Mesendoderm (in vitro differentiated cells): ENCODE data around the gene WNT16.

Experiments used
- DNase-seq: peaks from one replicate; pipeline ENCODE4 v3.0.0; 2013
- H2AK5ac ChIP-seq: 2 replicates; pipeline ENCODE4 v1.6.1; 2013; ENCODE audit warnings: low read length, inconsistent platforms
- H2BK120ac ChIP-seq: 2 replicates; pipeline ENCODE4 v1.6.1; 2013; ENCODE audit warnings: low read depth, mild to moderate bottlenecking, low read length, moderate library complexity, mixed read lengths
- H2BK15ac ChIP-seq: replicated peaks from 2 replicates; pipeline ENCODE4 v1.6.1; 2013; ENCODE audit warnings: low read depth, mild to moderate bottlenecking, moderate library complexity
- H2BK5ac ChIP-seq: 2 replicates; pipeline ENCODE4 v1.6.1; 2013; ENCODE audit warnings: low read length, inconsistent platforms
- H3K18ac ChIP-seq: 2 replicates; pipeline ENCODE4 v1.6.1; 2013; ENCODE audit warnings: mild to moderate bottlenecking, low read length, mixed read lengths
- H3K23ac ChIP-seq: one replicate; pipeline ENCODE4 v1.6.1; 2013; ENCODE audit warnings: low read length
- H3K27ac ChIP-seq: 2 replicates; pipeline ENCODE4 v1.5.1; 2013; ENCODE audit warnings: low read depth, mild to moderate bottlenecking, inconsistent platforms, low read length, moderate library complexity
- H3K27me3 ChIP-seq: 2 replicates; pipeline ENCODE4 v1.6.1; 2013; ENCODE audit warnings: low read length, control low read depth, mild to moderate bottlenecking, inconsistent platforms; ENCODE audit not compliant: insufficient read depth, poor library complexity
- H3K36me3 ChIP-seq: 2 replicates; pipeline ENCODE4 v1.6.1; 2013; ENCODE audit warnings: low read length, inconsistent platforms; ENCODE audit not compliant: control insufficient read depth, insufficient read depth
- H3K4ac ChIP-seq: one replicate; pipeline ENCODE4 v1.6.1; 2013; ENCODE audit warnings: low read depth, mild to moderate bottlenecking, low read length, moderate library complexity
- H3K4me1 ChIP-seq: 2 replicates; pipeline ENCODE4 v1.6.1; 2013; ENCODE audit warnings: low read depth, low read length, inconsistent platforms; ENCODE audit not compliant: control insufficient read depth
- H3K4me2 ChIP-seq: 2 replicates; pipeline ENCODE4 v1.6.1; 2013; ENCODE audit warnings: low read length
- H3K4me3 ChIP-seq: 2 replicates; pipeline ENCODE4 v1.5.1; 2013; ENCODE audit warnings: mild to moderate bottlenecking, low read length
- H3K56ac ChIP-seq: one replicate; pipeline ENCODE4 v1.6.1; 2013; ENCODE audit warnings: low read length
- H3K79me1 ChIP-seq: 2 replicates; pipeline ENCODE4 v1.6.1; 2013; ENCODE audit warnings: low read length, inconsistent platforms
- H3K79me2 ChIP-seq: 2 replicates; pipeline ENCODE4 v1.6.1; 2013; ENCODE audit warnings: mild to moderate bottlenecking, low read length; ENCODE audit not compliant: control insufficient read depth, insufficient read depth
- H3K9ac ChIP-seq: 2 replicates; pipeline ENCODE4 v1.6.1; 2013; ENCODE audit warnings: low read length, inconsistent platforms
- H4K5ac ChIP-seq: one replicate; pipeline ENCODE4 v1.6.1; 2013; ENCODE audit warnings: low read length
- H4K8ac ChIP-seq: one replicate; pipeline ENCODE4 v1.6.1; 2013; ENCODE audit warnings: low read depth, mild to moderate bottlenecking, control low read depth, low read length, moderate library complexity
- WGBS: extraction: QIAGEN DNeasy Blood & Tissue Kit; methylation state at CpG from one replicate; pipeline ENCODE4 v1.1.7; 2013; ENCODE audit warnings: low lambda C conversion rate, missing lambda C conversion rate; ENCODE audit not compliant: insufficient coverage; ENCODE audit errors: extremely low coverage; 5-methylcytosine and 5-hydroxymethylcytosine counted together

WNT16 gene

DNA sequence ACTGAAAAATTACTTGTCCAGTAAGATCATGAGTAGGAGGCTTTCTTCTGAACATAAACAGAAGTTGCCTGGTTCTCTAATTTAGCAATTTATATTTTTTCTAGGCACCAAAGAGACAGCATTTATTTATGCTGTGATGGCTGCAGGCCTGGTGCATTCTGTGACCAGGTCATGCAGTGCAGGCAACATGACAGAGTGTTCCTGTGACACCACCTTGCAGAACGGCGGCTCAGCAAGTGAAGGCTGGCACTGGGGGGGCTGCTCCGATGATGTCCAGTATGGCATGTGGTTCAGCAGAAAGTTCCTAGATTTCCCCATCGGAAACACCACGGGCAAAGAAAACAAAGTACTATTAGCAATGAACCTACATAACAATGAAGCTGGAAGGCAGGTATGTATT is 2.8 kb downstream of the WNT16 start:
- Histone ChIP-seq H2AK5ac (no peak overlapping the region), H2BK5ac (no peak overlapping the region), H4K8ac (no peak overlapping the region), H2BK15ac (no peak overlapping the region), H3K79me1 (no peaks in the 10 kb centered on the region), H3K4me2 (no peak overlapping the region), H3K36me3 (no peaks in the 10 kb centered on the region), H3K4me1 (no peaks in the 10 kb centered on the region), H3K27ac (no peak overlapping the region), H3K23ac (no peak overlapping the region), H2BK120ac (no peak overlapping the region), H3K9ac (no peak overlapping the region), H3K79me2 (no peaks in the 10 kb centered on the region), H3K18ac (no peak overlapping the region), H3K56ac (no peak overlapping the region), H3K4ac (no peak overlapping the region), H4K5ac (no peak overlapping the region), H3K27me3 (peaks cover 15% of the 10 kb centered on the region), H3K4me3 (no peak overlapping the region)
- no CpG with 5 or more reads among the region's 5 CpGs for WGBS
- DNase-seq, result no peak

DNA sequence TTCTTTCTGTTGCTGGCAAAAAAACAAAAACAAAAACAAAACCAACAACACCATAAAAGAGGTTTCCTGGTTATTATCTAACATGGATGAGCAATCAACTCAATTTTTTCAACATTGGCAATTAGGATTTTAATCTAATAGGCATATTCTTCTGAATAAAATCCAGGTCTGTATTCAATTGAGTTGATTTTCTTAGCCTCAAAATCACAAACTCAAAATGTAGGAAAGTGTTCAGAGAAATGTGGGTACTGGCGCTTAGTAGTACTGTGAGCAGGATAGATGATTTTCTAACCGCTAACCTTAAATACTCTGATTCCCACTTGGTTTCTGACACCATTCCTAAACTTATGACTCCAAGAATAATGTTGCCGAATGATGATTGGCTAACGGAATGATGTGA is 5.6 kb downstream of the WNT16 start:
- Histone ChIP-seq H4K5ac (no peak overlapping the region), H2BK120ac (no peak overlapping the region), H3K79me2 (no peaks in the 10 kb centered on the region), H3K9ac (no peak overlapping the region), H2BK15ac (no peak overlapping the region), H3K4me2 (no peak overlapping the region), H4K8ac (no peak overlapping the region), H3K4me3 (no peak overlapping the region), H3K36me3 (no peaks in the 10 kb centered on the region), H3K56ac (no peak overlapping the region), H3K4me1 (no peaks in the 10 kb centered on the region), H2BK5ac (no peak overlapping the region), H3K27ac (no peak overlapping the region), H3K23ac (no peak overlapping the region), H3K27me3 (peaks cover 8% of the 10 kb centered on the region), H3K79me1 (no peaks in the 10 kb centered on the region), H3K4ac (no peak overlapping the region), H2AK5ac (no peak overlapping the region), H3K18ac (no peak overlapping the region)
- no CpG with 5 or more reads among the region's 4 CpGs for WGBS
- no peak for DNase-seq

DNA sequence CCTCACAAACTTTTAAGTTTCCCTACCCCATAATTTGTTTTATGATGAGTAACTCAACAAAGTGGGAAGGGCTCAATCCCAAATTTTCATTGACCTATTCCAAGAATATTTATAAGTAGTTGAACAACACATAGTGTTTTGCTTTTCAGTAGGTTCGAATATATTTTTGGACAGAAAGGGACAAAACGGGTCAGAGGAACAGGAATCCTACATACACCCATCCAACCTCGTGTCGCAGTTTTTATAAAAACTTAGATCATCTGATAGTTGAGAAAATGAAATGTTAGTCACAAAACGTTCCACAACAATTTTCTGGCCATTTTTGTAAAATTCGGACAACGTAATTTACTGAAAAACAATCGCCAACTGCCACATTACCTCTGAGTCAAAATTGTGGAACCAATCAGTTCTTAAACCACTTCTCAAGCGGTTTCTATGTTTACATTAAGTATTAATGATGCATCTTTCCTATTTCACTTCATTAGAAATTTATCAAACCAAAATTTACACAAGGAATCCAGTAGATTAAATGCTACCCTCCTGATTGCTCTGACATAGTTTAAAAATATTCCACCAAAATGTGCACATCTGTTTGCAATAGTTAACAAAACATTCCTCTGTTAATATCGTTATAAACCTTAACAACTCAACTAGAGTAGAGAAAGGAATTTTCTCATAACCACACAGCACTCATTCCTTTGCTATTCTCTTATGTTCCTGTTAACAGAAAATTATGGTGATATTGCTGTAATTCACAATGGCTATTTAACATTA is 6.3 kb downstream of the WNT16 start:
- Histone ChIP-seq H4K5ac (no peak overlapping the region), H3K4me2 (no peak overlapping the region), H2BK120ac (no peak overlapping the region), H3K4ac (no peak overlapping the region), H3K36me3 (no peaks in the 10 kb centered on the region), H2BK15ac (no peak overlapping the region), H4K8ac (no peak overlapping the region), H3K4me1 (no peaks in the 10 kb centered on the region), H3K56ac (no peak overlapping the region), H3K18ac (no peak overlapping the region), H3K27me3 (peaks cover 4% of the 10 kb centered on the region), H3K4me3 (no peak overlapping the region), H3K79me1 (no peaks in the 10 kb centered on the region), H2BK5ac (no peak overlapping the region), H3K9ac (no peak overlapping the region), H2AK5ac (no peak overlapping the region), H3K23ac (no peak overlapping the region), H3K79me2 (no peaks in the 10 kb centered on the region), H3K27ac (no peak overlapping the region)
- no CpG with 5 or more reads among the region's 10 CpGs for WGBS
- no peak for DNase-seq

DNA sequence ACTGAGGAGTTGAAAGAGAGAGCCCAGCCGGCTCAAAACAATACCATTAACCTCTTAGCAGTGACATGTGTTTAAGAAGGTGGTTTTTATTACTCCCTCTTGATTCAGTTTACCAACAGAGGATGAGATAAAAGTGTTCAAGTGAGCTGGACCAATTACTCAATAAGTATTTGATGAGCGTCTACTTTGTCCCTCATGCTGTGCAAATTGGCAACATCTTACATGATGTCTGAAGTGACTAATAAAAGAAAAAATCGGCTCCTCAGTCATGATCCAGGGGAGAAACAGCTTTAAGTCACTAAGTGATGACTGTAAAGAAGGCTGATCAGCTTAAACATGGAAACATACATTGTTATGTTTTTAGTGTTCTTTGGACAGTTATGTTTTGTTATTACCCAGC is 7.8 kb downstream of the WNT16 start:
- Histone ChIP-seq H3K9ac (no peak overlapping the region), H3K4me1 (no peaks in the 10 kb centered on the region), H3K23ac (no peak overlapping the region), H3K4me3 (no peak overlapping the region), H3K4ac (no peak overlapping the region), H3K79me2 (no peaks in the 10 kb centered on the region), H3K36me3 (no peaks in the 10 kb centered on the region), H2BK5ac (no peak overlapping the region), H4K8ac (no peak overlapping the region), H3K4me2 (no peak overlapping the region), H3K56ac (no peak overlapping the region), H2AK5ac (no peak overlapping the region), H3K18ac (no peak overlapping the region), H3K79me1 (no peaks in the 10 kb centered on the region), H2BK120ac (no peak overlapping the region), H2BK15ac (no peak overlapping the region), H3K27ac (no peak overlapping the region), H4K5ac (no peak overlapping the region), H3K27me3 (no peaks in the 10 kb centered on the region)
- WGBS, result no CpG with 5 or more reads among the region's 3 CpGs
- no peak for DNase-seq

DNA sequence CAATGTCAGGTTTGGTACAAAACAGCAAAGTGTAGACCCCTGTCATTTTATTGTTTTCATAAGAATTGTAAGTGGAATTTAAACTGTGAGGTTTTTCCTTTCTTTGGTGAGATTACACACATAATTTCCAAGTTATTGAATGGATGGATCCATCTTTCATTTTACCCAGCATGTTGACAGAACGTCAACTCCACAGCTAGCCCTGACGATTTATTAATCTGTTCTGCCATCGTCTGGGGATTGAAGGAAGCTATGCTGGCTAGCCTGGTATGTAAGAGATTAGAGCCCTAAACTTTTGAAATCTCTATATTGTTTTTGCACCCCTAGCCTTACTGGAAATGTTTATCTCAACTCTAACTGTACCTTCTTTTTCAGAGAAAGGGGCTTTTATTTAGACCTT is 8.6 kb downstream of the WNT16 start:
- H3K79me1 ChIP-seq, result no peaks in the 10 kb centered on the region
- no peak overlapping the region for H2BK15ac ChIP-seq
- no peaks in the 10 kb centered on the region for H3K27me3 ChIP-seq
- no peak for DNase-seq
- H3K4me2 ChIP-seq, result no peak overlapping the region
- no peak overlapping the region for H3K56ac ChIP-seq
- H2BK5ac ChIP-seq, result no peak overlapping the region
- H3K79me2 ChIP-seq, result no peaks in the 10 kb centered on the region
- H3K9ac ChIP-seq, result no peak overlapping the region
- no peak overlapping the region for H3K18ac ChIP-seq
- H3K4me1 ChIP-seq, result no peaks in the 10 kb centered on the region
- no peak overlapping the region for H4K5ac ChIP-seq
- no peak overlapping the region for H2AK5ac ChIP-seq
- no peak overlapping the region for H3K23ac ChIP-seq
- WGBS, result no CpG with 5 or more reads among the region's 3 CpGs
- H3K4ac ChIP-seq, result no peak overlapping the region
- no peak overlapping the region for H2BK120ac ChIP-seq
- no peaks in the 10 kb centered on the region for H3K36me3 ChIP-seq
- H4K8ac ChIP-seq, result no peak overlapping the region
- no peak overlapping the region for H3K4me3 ChIP-seq
- H3K27ac ChIP-seq, result no peak overlapping the region

DNA sequence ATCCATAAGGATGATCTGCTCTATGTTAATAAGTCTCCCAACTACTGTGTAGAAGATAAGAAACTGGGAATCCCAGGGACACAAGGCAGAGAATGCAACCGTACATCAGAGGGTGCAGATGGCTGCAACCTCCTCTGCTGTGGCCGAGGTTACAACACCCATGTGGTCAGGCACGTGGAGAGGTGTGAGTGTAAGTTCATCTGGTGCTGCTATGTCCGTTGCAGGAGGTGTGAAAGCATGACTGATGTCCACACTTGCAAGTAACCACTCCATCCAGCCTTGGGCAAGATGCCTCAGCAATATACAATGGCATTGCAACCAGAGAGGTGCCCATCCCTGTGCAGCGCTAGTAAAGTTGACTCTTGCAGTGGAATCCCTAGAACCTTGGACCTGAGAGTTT is 10.3 kb downstream of the WNT16 start:
- Histone ChIP-seq H3K27ac (no peak overlapping the region), H3K27me3 (no peaks in the 10 kb centered on the region), H3K79me1 (no peaks in the 10 kb centered on the region), H2BK5ac (no peak overlapping the region), H4K8ac (no peak overlapping the region), H4K5ac (no peak overlapping the region), H3K79me2 (no peaks in the 10 kb centered on the region), H3K4ac (no peak overlapping the region), H3K23ac (no peak overlapping the region), H2BK15ac (no peak overlapping the region), H3K18ac (no peak overlapping the region), H3K4me2 (no peak overlapping the region), H2AK5ac (no peak overlapping the region), H3K4me3 (no peak overlapping the region), H3K56ac (no peak overlapping the region), H3K36me3 (no peaks in the 10 kb centered on the region), H3K4me1 (no peaks in the 10 kb centered on the region), H3K9ac (no peak overlapping the region), H2BK120ac (no peak overlapping the region)
- DNase-seq, result no peak
- no CpG with 5 or more reads among the region's 5 CpGs for WGBS
